GM18502 (cell line): ENCODE data around the gene CHERP.
A peak's percentile ranks its signal among the peaks of the same experiment; 100 is the strongest.
"Not testable (repeated sequence)": the region's sequence is repeated elsewhere in the genome, so short reads cannot be mapped to it uniquely, and the experiment has no call there.

Experiments used
- ATAC-seq: cut with Tn5 transposase; IDR thresholded peaks from one replicate; pipeline ENCODE4 v1.9.1; 2021; ENCODE audit warnings: mild to moderate bottlenecking; ENCODE audit not compliant: unreplicated experiment, poor library complexity

Gene CHERP

GRCh38 chr19:16520986-16521624, 21.1 kb downstream of the CHERP start:
- no peak for ATAC-seq

DNA sequence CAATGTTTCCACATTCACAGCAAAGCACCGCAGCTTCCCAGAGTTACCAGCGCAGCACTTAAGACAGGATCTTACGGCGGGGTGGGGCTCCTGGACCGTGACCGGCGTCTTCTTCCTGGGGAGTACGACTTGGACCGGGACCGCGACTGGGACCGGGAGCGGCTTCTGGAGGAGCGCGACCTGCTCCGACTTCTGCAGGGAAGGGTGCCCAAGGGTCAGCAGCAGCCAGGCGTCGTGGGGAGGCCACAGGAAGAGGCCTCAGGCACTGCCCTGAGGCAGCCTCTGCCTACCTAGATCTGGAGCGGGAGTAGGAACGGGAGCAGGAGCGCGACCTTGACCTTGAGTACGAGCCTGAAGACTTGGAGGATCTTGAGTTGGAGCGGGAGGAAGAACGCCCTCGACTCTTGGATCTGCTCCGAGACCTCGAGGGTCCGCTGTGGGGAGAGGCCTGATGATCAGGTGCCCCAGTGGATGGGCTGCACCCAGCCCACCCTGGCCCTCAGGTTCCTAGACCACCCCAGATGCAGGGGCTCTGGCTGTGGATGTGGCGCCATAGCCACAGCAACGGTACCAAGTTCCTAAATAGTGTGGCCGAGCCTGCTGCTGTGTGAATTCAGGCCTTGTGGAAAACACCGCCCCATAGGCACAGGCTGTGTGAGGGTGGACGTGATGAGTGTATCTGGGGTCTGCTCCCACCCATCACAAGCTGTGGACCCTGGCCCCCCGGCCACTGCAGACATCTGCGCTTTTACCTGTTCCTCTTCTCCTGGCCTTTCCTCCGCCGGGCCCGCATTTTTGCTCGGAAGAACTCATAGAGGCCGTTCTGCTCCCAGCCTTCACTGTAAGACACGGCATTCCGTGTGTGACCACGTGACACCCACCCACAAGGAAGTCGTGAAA, 21.9 kb downstream of the CHERP start:
- no peak for ATAC-seq

GRCh38 chr19:16519230-16519687, 23.0 kb downstream of the CHERP start:
- no peak for ATAC-seq

DNA sequence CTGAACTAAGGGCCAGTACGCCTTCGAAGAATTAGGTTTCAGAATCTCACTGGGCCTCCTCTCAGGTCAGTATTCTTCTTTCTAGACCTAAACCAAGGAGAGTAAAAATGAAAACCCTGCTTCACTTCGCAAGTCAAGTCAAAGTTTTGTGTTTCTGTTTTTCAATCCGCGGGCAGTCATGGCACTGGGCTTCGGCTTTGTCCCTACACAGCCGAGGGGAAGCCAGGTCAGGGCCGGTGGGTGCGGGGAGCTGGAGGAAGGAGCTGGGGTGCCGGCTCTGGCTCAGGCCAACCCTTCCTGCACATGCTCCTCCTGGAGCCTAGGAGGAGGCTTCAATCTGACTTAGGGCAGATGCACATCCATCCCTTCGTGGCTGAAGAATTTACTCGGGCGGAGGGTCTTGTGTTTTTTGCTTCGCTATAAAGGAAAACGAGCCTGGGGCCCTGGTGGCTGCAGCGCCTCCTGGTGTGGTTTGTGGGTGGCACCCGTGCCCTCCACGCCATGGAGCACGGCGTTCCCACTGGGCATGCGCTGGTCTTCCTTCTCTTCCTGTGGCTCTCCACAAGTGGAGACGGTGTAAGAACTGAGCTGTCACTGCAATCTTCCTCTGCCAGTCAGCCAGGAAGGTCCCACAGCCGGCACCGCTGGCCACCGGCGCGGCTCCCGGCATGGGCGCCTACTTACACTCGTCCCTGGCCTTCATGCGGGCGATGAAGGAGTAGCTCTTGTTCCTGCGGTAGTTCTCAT, 23.6 kb downstream of the CHERP start:
- ATAC-seq = no peak

DNA sequence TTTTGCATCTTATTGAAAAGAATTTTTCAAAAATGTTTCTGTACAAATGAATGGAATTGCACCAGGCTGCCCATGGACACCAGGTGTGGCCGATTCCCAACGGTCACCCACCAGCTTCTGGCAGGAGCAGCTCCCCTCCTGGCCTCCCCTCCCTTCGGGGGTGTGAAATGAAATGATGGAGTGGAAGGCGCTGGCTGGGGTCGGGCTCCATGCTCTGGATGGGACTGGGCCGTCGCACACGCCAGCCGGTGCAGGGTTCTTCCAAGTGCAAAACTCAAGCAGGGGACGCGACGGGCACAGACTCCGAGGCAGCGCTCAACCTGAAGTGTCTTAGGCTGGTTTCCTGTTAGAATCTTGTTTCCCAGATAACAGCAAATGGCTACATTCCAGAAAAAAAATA, 24.2 kb downstream of the CHERP start:
- no peak for ATAC-seq

- ATAC-seq = no peak
Measured at GRCh38 chr19:16516923-16517610, 25.2 kb downstream of the CHERP start.

DNA sequence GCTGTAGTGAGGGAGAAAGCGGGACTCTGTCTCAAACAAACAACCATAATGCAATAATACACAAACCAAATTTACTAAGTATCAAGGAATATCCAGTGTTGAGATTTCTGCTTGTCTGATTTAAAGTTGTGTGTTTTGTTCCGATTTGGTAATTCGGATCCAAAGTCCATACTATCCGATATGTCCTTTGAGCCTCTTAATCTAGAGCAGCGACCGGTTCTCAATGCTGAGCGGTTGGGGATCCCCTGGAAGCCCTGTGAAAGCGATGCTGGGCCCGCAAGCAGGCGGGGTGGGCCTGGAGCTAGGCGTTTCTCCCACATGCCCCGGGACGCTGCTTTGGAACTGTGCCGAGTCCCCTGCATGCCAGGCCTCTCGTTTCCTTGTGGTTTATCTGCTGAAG, 25.9 kb downstream of the CHERP start:
- no peak for ATAC-seq

GRCh38 chr19:16514383-16515019, 27.7 kb downstream of the CHERP start:
- ATAC-seq = no peak

DNA sequence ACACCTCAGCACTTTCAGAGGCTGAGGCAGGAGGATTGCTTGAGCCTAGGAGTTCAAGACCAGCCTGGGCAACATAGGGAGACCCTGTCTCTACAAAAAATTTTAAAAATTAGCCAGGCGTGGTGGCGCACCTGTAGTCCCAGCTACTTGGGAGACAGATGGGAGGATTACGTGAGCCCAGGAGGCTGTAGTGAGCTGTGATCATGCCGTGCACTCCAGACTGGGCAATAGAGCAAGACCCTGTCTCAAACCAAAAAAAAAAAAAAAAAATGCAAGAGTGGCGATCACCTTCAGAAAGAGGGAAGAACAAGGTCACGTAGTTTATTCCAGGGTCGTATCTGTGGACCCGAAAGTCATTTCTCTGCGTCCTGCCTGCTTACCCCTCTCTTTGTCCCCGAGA, 29.6 kb downstream of the CHERP start:
- ATAC-seq = not testable (repeated sequence)

- ATAC-seq = no peak
Measured at GRCh38 chr19:16509141-16510061, 32.8 kb downstream of the CHERP start.

GRCh38 chr19:16508546-16508945, 33.7 kb downstream of the CHERP start:
- no peak for ATAC-seq

DNA sequence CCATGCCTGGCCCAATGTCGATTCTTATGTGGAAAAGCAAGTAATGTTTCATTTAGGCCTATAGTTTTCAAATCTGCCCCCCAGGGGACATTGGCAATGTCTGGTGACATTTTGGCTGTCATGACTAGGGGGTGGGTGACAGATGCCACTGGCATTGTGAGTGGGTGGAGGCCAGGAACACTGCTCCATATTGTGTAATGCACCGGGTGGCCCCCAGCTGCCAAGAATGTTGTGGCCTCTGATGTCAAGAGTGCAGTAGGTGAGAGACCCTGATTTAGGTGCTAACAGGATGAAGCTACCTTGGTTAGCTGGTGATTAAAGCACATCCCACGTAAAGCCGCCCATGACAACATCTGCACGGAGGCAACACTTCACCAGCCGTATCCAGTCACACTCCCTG, 35.3 kb downstream of the CHERP start:
- ATAC-seq = no peak

- ATAC-seq = not testable (repeated sequence)
Measured at GRCh38 chr19:16506161-16506560, 36.1 kb downstream of the CHERP start.

- ATAC-seq = no peak
Measured at GRCh38 chr19:16504271-16504670, 38.0 kb downstream of the CHERP start.

DNA sequence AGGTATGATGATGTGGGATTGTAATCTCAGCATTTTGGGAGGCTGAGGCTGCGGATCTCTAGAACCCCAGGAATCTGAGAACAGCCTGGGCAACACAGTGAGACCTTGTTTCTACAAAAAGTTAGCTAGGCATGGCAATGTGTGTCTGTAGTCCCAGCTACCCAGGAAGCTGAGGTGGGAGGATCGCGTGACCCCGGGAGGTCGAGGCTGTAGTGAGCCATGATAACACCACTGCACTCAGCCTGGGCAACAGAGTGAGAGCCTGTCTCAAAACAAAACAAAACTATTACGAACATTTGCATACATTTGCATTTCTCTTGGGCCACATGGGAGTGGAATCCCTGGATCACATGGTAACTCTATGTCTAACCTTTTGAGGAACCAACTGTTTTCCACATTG, 44.4 kb downstream of the CHERP start:
- no peak for ATAC-seq

DNA sequence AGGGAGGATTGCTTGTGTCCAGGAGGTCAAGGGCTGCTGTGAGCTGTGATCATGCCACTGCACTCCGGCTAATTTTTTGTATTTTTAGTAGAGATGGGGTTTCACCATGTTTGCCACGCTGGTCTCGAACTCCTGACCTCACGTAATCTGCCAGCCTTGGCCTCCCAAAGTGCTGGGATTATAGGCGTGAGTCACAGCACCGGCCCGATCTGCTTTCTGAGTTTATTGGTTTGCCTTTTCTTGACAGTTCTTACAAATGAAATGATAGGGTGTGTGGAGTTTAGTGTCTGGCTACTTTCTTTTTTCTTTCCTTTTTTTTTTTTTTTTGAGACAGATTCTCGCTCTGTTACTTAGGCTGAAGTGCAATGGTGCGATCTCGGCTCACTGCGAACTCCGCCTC, 45.2 kb downstream of the CHERP start:
- no peak for ATAC-seq

DNA sequence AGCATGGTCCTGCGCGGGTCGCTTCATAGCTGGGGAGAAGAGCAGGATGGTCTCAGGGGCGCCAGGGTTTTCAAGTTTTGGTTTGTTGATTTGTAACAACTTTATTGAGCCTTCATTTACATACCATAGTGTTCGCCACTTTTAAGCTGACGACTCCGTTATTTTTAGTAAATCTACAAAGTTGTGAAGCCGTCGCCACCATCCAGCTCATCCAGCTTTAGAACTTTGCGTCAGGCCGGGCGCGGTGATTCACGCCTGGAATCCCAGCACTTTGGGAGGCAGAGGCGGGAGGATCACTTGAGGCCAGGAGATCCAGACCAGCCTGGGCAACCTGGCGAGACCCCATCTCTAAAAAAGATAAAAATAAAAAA, 45.6 kb downstream of the CHERP start:
- no peak for ATAC-seq

DNA sequence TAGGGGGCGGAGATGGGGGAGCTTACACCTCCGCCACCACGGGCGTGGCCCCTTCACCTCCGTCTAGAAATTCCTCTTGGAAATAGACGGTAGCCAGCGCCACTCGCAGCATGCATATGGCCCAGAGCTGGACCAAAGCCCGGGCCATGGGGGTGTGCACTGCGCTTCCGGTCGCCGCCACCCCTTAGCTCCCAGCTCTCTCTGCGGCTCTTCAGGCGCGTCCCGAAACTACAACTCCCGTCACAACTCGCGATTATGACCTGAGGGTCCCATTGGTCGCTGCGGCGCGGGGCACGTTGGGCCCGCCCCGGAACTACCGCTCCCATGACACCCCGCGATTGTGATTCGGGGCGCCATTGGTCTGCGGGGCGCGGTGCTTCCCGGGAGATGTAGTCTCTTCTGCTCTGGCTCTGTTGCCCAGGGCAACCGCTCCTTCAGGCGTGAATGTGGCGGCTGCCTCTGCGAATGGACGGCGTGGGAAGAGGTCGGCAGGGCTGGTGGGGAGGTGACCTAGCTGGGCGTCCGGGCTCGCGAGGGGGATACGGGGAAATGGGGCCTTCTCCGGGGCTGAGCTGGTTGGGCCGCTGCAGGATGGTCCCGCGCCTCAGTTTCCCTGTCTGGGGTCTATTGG, 46.1 kb downstream of the CHERP start, which contains the start of the genes C19orf44 and CALR3:
Gene C19orf44, plus strand, starts transcription at position 413 of the 631 bp plus-strand sequence. CDS start 4,399 bp downstream, outside the sequence.
Gene CALR3, minus strand, starts transcription at position 186 of the 631 bp plus-strand sequence. Its CDS starts 38 bp downstream, at position 148.
- peak; percentile 96 for ATAC-seq
